Panc1 (cell line): ENCODE results near the gene FAR2.

Experiments used
- CTCF ChIP-seq: fragments of 450-650 bp; IDR thresholded peaks from 2 replicates; pipeline ENCODE4 v1.5.1; 2017; ENCODE audit warnings: mild to moderate bottlenecking
- POLR2AphosphoS5 ChIP-seq: IDR thresholded peaks from 2 replicates; pipeline ENCODE4 v1.6.1; 2012; ENCODE audit warnings: mild to moderate bottlenecking, low read depth, low read length, moderate library complexity
- SIN3A ChIP-seq: IDR thresholded peaks from 2 replicates; pipeline ENCODE4 v1.6.1; 2012; ENCODE audit warnings: low read depth, mild to moderate bottlenecking, low read length, moderate library complexity, borderline replicate concordance; ENCODE audit not compliant: insufficient read depth
- TCF7L2 ChIP-seq: IDR thresholded peaks from 2 replicates; pipeline ENCODE4 v1.6.1; 2011; ENCODE audit warnings: mild to moderate bottlenecking, low read depth, low read length, inconsistent platforms
- TF ChIP-seq, protein P1 (sequence below), 2 experiments: IDR thresholded peaks; 2 replicates each; pipeline ENCODE4 v1.6.1; 2011 to 2012; ENCODE audit warnings: low read depth in 2 of 2, control low read depth in 1 of 2, low read length in 1 of 2, mild to moderate bottlenecking in 1 of 2, moderate library complexity in 1 of 2; ENCODE audit not compliant: insufficient read depth in 1 of 2

- TF ChIP-seq CTCF (no peak), TCF7L2 (no peak), SIN3A (no peak), POLR2AphosphoS5 (no peak)
- TF ChIP-seq, protein P1, sequence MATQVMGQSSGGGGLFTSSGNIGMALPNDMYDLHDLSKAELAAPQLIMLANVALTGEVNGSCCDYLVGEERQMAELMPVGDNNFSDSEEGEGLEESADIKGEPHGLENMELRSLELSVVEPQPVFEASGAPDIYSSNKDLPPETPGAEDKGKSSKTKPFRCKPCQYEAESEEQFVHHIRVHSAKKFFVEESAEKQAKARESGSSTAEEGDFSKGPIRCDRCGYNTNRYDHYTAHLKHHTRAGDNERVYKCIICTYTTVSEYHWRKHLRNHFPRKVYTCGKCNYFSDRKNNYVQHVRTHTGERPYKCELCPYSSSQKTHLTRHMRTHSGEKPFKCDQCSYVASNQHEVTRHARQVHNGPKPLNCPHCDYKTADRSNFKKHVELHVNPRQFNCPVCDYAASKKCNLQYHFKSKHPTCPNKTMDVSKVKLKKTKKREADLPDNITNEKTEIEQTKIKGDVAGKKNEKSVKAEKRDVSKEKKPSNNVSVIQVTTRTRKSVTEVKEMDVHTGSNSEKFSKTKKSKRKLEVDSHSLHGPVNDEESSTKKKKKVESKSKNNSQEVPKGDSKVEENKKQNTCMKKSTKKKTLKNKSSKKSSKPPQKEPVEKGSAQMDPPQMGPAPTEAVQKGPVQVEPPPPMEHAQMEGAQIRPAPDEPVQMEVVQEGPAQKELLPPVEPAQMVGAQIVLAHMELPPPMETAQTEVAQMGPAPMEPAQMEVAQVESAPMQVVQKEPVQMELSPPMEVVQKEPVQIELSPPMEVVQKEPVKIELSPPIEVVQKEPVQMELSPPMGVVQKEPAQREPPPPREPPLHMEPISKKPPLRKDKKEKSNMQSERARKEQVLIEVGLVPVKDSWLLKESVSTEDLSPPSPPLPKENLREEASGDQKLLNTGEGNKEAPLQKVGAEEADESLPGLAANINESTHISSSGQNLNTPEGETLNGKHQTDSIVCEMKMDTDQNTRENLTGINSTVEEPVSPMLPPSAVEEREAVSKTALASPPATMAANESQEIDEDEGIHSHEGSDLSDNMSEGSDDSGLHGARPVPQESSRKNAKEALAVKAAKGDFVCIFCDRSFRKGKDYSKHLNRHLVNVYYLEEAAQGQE (IDR thresholded peaks at IDR 0.05; ENCODE audit: insufficient read depth in 1 of 2, low read depth in 2 of 2, low read length in 1 of 2), result no peak
Measured at GRCh38 chr12:29167988-29168387, 18.9 kb downstream of the FAR2 start.
